ENCODE data around the gene TAC3.
"Not testable (repeated sequence)": the region's sequence is repeated elsewhere in the genome, so short reads cannot be mapped to it uniquely, and the experiment has no call there.

GRCh38 chr12:56962247-56962646 lies 54.1 kb downstream of the TAC3 start:
- TF ChIP-seq, protein P1, sequence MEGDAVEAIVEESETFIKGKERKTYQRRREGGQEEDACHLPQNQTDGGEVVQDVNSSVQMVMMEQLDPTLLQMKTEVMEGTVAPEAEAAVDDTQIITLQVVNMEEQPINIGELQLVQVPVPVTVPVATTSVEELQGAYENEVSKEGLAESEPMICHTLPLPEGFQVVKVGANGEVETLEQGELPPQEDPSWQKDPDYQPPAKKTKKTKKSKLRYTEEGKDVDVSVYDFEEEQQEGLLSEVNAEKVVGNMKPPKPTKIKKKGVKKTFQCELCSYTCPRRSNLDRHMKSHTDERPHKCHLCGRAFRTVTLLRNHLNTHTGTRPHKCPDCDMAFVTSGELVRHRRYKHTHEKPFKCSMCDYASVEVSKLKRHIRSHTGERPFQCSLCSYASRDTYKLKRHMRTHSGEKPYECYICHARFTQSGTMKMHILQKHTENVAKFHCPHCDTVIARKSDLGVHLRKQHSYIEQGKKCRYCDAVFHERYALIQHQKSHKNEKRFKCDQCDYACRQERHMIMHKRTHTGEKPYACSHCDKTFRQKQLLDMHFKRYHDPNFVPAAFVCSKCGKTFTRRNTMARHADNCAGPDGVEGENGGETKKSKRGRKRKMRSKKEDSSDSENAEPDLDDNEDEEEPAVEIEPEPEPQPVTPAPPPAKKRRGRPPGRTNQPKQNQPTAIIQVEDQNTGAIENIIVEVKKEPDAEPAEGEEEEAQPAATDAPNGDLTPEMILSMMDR (conservative IDR thresholded peaks at IDR 0.05; ENCODE audit: low read depth, low read length), result not testable (repeated sequence)
- TF ChIP-seq EZH2 (IDR thresholded peaks at IDR 0.05; ENCODE audit: low read length, unreplicated experiment); EZH2phosphoT487 (IDR thresholded peaks at IDR 0.05; ENCODE audit: borderline replicate concordance, low read length): not testable (repeated sequence)
